ENCODE data around the gene CNTNAP5.

Gene CNTNAP5

DNA sequence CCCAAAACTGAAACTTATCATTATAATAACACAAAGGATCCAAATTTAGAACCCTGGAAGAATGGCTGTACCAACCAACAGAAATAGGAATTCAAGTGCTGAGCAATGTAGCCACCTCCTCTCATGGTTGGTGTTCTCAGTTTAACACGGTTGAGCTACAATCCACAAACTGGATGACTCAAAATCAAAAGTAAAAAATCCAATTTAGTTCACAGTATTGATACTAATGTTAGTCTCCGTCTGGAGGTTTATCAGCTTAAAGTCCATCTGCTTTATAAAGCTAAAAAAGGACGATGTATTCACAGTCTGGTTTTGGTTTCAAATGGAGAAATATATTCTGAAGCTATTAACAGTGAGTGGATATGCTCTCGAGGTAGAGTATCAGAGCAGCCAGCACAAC is 40.5 kb downstream of the CNTNAP5 start:
- DNase-seq, result no peak

DNA sequence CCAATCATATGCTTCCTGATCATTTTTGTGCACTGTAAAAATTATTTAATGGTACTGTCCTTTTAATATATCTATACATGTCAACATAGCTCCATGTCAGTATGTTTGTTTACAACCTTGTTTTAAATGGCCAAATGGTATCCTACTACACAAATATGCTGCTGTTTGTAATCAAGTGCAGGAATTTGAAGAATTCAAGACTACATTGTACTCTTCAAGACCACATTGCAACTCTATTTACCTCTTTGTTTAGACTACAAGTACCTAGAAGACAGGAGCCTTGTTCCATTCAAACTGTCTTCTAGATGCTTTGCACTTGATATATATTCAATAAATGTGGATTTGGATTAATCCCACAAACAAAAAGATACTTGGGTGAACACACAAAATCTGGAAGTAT is 41.7 kb downstream of the CNTNAP5 start:
- no peak for DNase-seq

DNA sequence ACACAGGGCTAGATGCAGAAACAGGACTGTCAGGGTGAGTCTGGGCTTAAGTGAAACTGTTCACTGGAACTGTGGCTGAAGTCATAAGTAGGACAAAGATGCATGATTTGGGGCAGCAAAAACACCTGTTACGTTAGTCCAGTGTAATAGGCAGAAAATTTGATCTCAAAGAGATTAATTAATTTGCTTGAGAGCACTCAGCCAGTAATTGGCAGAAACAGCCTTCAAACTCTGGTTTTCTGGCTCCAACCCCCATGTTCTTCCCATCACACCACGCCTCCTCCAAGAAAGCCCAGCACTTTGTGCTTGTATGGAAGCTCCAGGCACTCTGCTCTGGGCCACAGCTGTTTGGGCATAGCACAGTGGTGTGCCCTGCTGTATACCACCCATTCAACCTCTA is 54.0 kb downstream of the CNTNAP5 start:
- DNase-seq, result no peak

DNA sequence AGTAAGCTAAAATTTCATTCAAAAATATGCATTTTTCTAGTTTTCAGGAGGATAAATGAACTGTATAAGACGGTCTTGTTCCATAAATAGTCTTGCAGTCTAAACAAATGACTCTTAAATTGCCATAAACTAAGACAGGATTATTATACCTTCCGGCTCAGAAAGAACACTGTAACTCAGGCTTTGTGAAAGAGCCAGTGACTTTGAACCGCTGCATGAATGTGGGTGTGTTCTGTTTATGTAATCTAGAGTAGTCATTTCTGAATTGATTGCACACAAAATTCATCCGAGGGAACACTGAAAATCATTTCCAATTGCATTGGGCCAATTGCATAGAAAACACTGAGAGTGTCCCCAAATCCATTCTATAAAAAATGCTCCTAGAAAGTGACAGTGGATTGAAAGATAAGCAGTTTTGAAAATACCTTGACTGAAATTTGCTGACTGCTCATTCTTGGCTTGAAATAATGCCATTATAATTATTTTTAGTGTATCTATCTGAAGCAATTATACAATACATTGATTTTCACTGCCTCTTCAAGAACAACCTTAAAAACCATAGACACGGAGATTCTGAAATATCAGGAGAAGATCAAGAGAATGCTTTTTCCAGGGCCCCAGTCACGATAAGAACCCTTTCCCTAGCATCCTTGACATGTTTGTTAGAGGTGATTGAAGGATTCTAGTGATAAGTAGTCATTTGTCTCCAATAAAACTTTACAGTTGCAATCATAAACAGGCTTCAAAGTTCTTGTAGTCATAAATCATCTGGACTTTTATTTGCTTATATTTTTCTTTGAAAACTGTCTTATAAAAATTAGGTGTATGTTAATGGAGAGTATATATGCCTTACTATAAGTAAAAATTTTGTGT is 55.4 kb downstream of the CNTNAP5 start:
- no peak for DNase-seq

DNA sequence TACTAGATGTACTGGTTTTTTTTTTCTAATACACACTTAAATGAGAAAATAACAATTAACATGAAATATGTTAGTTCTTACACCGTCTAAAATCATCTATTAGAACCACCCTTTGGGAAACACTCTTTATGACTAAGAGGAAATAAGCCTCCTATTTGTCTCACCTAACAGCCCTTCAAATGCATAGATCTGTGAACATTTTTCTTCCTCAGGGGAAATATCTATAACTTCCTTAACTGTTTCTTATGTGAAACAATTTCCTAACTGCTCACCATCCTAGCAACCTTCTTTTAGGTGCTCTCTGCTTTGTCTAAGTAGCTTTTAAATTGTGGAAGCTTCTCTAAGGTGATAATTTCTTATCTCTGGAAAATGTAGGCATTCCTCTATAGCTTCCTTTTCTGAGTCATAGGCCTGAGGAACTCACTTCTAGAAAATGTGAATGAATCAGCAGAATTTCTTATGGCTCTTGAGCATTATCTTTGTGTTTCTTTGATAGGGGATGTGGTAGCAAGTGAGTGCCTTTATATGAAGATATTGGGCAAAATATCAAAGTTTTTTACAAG is 56.1 kb downstream of the CNTNAP5 start:
- no peak for DNase-seq

DNA sequence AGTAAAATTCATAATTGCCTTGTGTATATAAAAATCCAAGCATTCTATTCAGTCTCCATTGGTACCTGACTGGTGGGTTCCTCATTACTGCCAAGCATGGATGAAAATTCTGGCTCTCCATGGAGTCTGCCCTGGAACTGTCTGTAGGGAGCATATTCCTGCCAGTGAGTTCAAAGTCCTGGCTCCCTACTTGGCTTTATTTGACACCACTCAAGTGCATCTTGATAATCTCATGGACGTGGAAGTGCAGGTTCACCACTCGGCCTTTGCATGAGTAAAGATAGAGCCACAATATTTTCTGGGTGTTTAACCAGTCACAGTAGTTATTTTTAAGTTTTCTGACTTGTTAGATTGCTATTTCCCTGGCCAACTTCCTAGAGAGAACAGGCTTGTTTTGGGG is 63.5 kb downstream of the CNTNAP5 start:
- DNase-seq, result no peak

DNA sequence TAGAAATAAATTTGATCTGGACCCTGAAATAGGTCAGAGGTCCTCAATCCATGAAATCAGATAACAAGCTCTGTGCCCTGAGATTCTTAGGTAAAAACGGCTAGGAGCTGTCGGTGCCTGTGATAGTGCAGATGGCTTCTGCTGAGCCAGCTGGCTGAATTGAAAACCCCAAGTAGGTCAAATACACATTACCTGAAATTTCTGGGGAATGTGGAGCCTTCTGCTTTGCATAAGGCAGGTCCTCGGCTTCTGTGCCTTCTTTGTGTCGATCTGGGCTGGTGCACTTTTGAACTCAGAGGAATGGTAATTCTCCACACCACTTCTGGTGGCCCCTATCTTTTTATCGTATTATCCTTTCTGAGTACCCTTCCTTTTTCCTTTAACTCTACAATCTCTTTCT is 66.6 kb downstream of the CNTNAP5 start:
- no peak for DNase-seq

DNA sequence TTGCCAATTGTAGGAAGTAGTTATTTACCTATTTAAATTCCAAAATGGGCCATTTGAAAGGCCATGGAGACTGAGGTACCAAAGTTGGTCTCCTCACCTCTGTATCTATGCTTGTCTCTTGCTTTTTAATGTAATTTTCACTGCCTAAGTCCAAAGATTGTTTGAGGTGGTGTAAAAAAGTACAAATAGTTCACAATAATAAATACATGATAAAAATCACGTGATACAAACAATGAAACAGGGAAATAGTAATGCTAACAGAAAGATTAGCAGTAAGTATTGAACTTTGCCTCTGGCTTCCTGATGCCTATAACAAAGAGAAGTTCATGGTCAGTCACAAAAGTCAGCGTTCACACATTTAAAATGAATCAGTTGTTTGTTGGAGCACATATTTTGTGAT is 67.6 kb downstream of the CNTNAP5 start:
- no peak for DNase-seq

DNA sequence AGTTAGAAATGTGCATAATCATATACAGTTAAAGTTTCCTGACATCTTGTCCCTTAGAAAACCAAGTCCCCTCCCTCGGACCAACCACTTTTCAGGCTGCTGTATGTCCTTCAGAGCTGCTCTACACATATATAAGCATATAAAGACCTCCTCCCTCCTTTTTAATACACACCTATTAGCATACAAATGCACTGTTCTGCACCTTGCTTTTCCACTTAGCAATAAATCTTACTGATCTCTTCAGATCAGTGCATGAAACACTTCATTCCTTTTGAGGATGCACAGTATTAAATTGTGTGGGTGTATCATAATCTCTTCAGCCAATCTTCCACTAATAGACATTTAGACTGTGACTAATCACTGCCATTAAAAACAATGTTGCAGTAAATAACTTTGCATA is 79.8 kb downstream of the CNTNAP5 start:
- DNase-seq, result no peak

DNA sequence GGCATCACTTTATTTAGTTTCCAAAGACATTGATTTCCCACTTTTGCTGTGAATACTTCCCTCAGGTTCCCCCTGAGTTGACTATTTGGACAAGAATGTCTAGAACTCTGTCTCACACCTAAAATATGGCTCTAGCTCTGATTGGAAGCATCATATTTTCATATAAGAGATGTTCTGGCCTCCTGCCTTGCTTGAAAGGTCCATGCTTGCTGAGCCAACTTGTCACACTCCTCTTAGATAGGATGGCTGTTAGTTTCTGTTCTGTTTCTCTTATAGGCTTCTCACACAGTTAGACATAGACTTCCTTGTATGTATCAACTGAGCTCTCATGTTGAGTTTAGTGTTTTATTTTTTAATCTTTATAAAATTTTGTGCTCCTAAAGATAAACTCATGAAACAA is 87.1 kb downstream of the CNTNAP5 start:
- no peak for DNase-seq

DNA sequence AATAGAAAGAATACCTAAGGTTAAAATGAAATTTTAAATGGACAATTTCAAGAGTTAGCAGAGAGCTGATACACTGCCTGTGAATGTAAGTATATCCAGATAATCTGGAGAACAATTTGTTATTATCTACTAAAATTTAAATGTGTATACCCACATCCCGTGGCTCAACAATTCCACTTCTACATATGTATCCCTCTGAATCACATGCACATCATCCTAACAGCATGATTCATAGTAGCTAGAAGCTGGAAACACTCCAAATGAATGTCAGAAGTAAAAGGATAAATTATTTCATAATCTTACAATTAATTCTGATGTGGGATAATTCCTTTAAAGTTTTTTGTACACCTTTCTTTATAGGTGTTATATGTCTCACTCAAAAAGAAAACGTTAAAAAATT is 87.9 kb downstream of the CNTNAP5 start:
- DNase-seq, result no peak

DNA sequence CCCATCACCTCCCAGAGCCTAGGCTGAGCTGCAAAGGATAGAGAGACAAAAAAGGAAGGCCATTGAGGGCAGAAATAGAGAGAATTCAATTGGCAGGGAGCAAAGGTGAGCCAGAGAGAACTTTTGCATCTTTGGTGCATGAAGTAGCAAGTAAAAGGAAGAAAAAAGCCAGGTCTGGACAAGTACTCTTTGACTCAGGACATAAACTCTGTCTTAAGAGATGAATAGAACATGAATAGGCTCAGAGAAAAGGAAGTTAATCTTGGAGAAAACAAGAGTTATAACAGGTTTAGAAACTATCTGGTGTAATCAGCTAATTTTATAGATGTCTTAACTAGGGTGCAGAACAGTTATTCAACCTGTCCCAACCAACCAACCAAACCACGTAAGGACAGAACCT is 95.2 kb downstream of the CNTNAP5 start:
- DNase-seq, result no peak

DNA sequence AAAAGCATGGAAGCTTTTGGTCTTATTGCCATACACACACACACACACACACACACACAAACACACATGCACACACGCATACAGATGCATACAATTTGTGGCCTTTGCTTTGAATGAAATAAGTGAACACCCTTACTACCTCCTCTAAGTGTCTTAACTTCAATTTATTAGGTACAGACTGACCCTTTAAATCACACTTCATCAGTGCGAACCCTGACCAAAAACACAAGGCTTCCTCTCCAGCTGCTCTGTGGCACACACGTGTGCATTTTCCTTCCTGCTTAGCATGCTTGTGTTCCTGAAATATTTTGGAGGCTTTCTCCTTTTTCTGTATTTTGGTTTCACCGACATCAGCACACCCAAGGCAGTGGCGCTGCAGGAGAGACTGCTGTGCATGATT is 96.0 kb downstream of the CNTNAP5 start:
- no peak for DNase-seq

DNA sequence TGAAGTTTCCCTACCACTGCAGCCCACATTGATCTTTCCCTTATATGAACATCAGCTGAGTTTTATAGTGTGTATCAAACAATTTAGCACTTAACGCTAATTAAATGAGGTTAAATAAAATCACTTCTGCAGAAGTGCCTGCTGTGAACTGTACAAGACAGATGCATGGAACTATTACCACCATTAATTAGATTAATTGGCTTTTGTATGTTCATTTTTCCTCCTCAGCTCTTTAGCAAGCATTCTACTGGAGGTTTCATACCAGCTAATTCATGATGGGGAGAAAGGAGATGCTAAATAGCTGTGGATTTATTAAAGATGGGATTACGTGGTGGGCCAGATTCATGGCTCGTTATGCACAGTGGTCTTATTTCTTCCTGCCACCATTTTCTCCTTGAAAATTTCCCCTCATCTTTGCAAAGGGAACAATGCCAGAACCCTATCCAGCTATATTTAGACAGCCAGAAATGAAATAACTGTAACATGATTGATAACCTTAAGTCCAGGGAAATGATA is 96.7 kb downstream of the CNTNAP5 start:
- DNase-seq, result no peak

DNA sequence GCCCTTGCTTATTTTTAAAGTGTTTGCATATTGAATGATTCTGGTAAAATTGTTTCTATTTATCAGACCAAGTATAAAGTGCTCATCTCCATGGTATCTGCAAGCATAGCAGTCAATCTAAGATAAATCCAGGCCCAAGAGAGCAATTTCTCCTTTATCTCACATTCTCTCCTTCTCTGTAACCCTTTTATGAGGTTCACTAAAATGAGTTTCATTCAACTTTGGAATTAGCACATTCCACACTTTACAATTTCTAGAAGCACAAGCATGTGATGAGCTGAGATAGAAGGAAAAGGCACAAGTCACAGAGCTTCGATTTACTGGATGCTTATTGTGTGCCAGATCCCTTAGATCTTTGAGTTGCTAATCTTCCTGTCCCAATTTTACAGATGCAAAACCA is 97.3 kb downstream of the CNTNAP5 start:
- no peak for DNase-seq

DNA sequence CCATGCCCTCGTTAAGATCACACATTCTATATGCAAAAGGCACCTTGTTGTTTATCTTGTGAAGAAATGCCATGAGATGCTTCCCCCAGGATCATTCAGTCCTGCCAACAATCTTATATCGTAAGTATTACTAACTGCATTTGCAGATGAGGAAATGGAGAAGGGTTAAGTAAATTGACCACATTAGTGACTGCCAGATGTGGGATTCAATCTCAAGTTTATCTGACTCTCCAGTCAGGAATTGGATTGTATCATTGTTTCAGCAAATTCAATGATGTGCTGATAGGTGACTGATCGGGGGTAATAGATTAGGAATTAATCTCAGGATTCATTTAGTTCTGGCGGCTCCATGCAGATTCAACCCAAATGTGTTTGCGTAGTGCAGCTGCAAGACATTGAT is 106.2 kb downstream of the CNTNAP5 start:
- DNase-seq, result no peak

DNA sequence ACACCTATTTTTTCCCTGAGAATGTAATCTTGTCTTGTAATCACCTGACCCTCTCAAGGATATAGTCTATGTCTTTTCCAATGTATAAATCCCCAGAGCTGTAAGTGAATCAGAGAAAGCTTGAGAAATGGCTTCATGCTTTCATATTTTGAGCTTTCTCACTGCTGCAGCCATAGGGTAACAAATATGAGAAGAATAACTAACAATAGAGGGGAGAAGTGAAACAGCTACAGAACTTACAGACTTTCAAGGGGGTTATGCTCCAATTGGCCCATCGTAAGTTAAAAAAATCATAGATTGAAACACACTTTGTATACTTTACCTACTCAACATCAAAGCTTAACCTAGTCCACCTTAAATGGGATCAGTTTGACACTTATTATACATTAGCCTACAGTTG is 111.0 kb downstream of the CNTNAP5 start:
- DNase-seq, result no peak

DNA sequence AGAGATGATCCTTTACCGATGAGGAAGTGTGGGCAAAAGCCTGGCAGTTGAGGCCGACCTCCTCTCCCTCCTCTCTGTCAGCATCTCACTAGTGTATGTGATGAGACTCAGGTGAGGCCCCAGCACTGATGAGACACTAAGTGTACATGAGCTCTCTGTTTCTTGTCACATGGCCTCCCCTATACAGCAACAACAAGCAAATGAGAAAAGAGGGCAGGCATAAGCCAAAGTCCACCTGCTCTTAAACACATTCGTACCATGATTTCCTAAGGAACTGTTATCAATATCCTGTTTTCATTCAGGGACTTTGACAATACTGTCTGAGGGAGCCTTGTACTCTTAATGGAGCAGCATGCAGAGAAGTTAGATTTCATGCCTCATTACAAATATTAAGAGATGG is 113.0 kb downstream of the CNTNAP5 start:
- DNase-seq, result no peak

DNA sequence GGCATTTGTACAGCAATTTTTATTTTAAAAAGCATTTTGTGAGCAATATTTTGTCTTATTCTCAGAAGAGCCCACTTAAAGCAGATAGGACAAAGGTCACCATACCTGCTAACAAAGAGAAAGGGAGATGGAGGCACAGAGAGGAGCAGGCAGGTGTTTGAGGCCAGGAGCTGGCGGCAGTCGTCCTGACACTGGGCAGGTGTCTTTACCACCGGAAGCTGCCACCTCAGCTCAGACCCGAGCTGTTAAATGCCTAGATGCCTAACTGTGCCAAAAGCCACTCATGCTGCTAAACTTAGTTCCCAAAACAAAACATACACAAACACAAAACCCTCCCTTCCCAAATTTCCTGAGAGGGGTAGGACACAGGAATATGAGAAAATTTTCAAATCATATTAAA is 120.9 kb downstream of the CNTNAP5 start:
- peak; percentile 33 for DNase-seq

DNA sequence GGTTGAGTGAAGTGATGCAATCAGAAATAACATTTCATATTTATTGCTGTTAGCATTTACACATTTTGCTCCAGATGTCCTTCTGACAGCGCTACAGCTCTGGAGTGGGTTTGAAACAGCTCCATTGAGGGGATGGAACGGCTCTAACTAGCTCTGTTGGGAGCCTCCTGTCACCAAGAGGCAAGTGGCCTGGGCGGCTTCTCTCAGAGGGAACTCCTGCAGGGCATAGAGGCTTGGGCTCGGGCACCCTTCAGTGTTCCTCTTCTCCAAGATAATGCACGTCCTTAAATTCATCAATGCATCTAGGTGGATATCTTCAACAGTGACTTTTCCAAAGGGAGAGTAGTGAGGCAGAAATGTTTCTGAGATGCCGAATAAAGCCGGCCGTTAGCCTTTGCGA is 122.5 kb downstream of the CNTNAP5 start:
- no peak for DNase-seq

DNA sequence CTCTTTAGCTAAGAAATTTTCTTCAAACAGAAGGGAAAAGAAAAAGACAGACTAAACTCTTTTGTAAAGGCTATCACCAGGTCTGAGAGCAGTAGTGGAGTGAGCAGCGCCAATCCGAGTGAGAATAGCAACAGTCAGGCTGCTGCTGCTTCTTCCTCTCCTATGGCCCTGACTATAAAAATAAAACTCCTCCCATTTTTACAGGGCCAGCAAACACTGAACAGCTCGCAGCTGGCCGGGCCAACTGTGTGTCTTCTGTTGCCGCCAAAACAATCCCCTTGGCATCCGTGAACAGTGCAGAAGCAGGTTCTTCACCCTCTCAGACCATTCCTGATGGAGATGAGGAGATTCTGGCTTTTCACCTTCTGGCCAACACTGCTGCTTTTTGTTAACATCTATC is 124.5 kb downstream of the CNTNAP5 start:
- no peak for DNase-seq

DNA sequence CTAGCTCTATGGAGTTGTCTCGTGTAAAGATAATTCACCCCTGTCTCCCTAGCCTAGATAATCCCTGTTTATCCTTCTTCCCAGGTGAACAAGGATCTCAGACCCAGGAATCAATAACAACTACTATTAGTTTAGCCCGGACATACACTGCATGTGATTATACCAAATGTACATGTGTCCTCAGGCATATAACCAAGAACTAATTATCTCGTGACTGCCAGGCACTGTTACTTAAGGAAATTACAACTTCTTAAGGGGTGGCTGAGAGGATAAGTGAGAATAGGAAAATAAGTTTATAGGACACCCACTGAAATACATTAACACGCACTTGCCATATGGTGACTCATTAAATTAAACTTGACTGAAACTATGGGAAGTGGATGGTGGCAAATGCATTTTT is 126.6 kb downstream of the CNTNAP5 start:
- no peak for DNase-seq

DNA sequence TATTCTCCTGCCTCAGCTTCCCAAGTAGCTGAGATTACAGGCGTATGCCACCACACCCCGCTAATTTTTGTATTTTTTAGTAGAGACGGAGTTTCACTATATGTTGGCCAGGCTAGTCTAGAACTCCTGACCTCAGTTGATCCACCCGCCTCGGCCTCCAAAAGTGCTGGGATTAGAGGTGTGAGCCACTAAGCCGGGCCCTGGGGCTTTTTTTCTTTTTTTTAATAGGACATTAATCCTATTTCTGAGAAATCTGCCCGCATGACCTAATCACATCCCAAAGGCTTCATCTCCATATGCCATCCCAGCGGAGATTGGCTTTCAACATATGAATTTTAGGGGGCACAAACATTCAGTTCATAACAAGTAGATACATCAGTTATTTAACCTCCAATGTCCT is 128.6 kb downstream of the CNTNAP5 start:
- no peak for DNase-seq

DNA sequence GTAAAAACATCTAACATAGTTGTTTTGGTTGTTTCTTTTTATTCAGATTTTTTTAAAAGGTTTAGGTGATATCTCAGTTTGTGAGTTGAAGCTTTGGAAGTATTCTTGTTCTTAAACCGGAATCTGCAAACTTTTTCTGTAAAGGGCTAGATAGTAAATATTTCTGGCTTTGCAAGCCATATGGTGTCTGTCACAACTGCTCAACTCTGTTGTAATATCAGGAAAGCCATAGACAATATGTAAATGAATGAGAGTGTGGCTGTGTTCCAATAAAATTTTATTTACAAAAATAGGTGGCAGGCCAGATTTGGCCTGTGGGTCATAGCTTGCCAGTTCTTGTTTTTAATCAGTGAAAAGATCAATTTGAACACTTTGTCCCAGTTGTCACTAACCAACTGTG is 134.1 kb downstream of the CNTNAP5 start:
- DNase-seq, result no peak

DNA sequence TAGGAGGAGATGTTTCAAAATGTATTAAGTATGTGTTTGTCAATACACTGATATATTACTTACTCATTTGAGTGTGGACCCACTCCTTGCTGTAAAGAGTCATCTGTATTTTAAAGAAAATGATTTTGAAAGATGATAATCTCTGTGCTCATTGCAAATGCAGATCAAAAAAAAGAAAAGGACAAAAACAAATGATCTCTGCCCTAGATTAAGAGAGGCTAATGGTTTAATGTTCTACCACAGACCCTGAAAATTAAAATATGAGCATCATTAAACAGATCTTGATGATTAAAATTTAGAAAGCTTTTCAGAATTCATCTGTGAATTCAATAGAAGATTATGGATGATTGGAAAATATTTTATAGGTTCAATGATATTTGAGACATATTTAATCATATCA is 136.5 kb downstream of the CNTNAP5 start:
- DNase-seq, result no peak
